Stimulated activated CD8-positive, alpha-beta memory T cell treated with anti-CD3 and anti-CD28 coated beads, Interleukin-7, amount 100 ng/mL, for 48 hours (primary cell): ENCODE results near the gene COLGALT1.
"Not testable (repeated sequence)": the region's sequence is repeated elsewhere in the genome, so short reads cannot be mapped to it uniquely, and the experiment has no call there.

Source experiments
- DNase-seq, 2 donors: peaks; one replicate each; pipeline ENCODE4 v3.0.0-alpha.2; 2020; ENCODE audit warnings: low read depth in 1 of 2; ENCODE audit errors: extremely low read depth in 1 of 2

COLGALT1 gene

GRCh38 chr19:17555480-17555928 is at the start of gene COLGALT1:
Gene COLGALT1 (plus strand): TSS chr19:17555649. CDS start chr19:17555714, 65 bp downstream.
- DNase-seq = peak; percentile 91 to 100

- no peak for DNase-seq
Observed at GRCh38 chr19:17506745-17507144, 48.7 kb upstream of the COLGALT1 start.

- not testable (repeated sequence) for DNase-seq
Observed at GRCh38 chr19:17508558-17508933, 46.9 kb upstream of the COLGALT1 start.

- DNase-seq = no peak
Observed at GRCh38 chr19:17510220-17510993, 45.0 kb upstream of the COLGALT1 start.

GRCh38 chr19:17511724-17512573 is 43.5 kb upstream of the COLGALT1 start:
- peak; percentile 77 to 92 for DNase-seq

- no peak for DNase-seq
Observed at GRCh38 chr19:17512574-17512939, 42.9 kb upstream of the COLGALT1 start.

GRCh38 chr19:17515408-17516149 is 39.9 kb upstream of the COLGALT1 start:
- no peak for DNase-seq

GRCh38 chr19:17517898-17518297 is 37.6 kb upstream of the COLGALT1 start:
- no peak for DNase-seq

- DNase-seq = not testable (repeated sequence)
Observed at GRCh38 chr19:17518654-17519053, 36.8 kb upstream of the COLGALT1 start.

- no peak for DNase-seq
Observed at GRCh38 chr19:17519967-17520366, 35.5 kb upstream of the COLGALT1 start.

- no peak for DNase-seq
Observed at GRCh38 chr19:17520865-17521264, 34.6 kb upstream of the COLGALT1 start.

- peak; percentile 64 to 66 for DNase-seq
Observed at GRCh38 chr19:17522988-17523872, 32.2 kb upstream of the COLGALT1 start.

- DNase-seq = no peak
Observed at GRCh38 chr19:17524651-17525050, 30.8 kb upstream of the COLGALT1 start.

- no peak for DNase-seq
Observed at GRCh38 chr19:17525141-17525540, 30.3 kb upstream of the COLGALT1 start.

- DNase-seq = no peak
Observed at GRCh38 chr19:17526922-17527321, 28.5 kb upstream of the COLGALT1 start.

GRCh38 chr19:17527326-17527725 is 28.1 kb upstream of the COLGALT1 start:
- DNase-seq = no peak

- no peak for DNase-seq
Observed at GRCh38 chr19:17528610-17529009, 26.8 kb upstream of the COLGALT1 start.

- no peak for DNase-seq
Observed at GRCh38 chr19:17529239-17530158, 25.9 kb upstream of the COLGALT1 start.

GRCh38 chr19:17530586-17530985 is 24.9 kb upstream of the COLGALT1 start:
- DNase-seq = no peak
